HCT116 (cell line): ENCODE measurements around the gene CPLANE2.

Experiments used
- EGR1 ChIP-seq: IDR thresholded peaks from 2 replicates; pipeline ENCODE4 v1.6.1; 2012; ENCODE audit warnings: low read depth
- ELF1 ChIP-seq: IDR thresholded peaks from 2 replicates; pipeline ENCODE4 v1.6.1; 2012; ENCODE audit warnings: low read depth, borderline replicate concordance
- EZH2 ChIP-seq: fragments of 200-600 bp; sonication (generic); IDR thresholded peaks from 2 replicates; pipeline ENCODE4 v1.6.1; 2017; ENCODE audit warnings: antibody characterized with exemption, mixed run types
- FOSL1 ChIP-seq: IDR thresholded peaks from 2 replicates; pipeline ENCODE4 v1.6.1; 2012; ENCODE audit warnings: low read depth
- JUND ChIP-seq: IDR thresholded peaks from 2 replicates; pipeline ENCODE4 v1.6.1; 2012
- POLR2A ChIP-seq: IDR thresholded peaks from 2 replicates; pipeline ENCODE4 v1.7.0; 2011; ENCODE audit warnings: borderline replicate concordance; ENCODE audit not compliant: insufficient read depth, insufficient read length; ENCODE audit errors: extremely low read depth
- POLR2AphosphoS5 ChIP-seq: IDR thresholded peaks from 2 replicates; pipeline ENCODE4 v1.6.1; 2011; ENCODE audit warnings: mild to moderate bottlenecking, low read depth, low read length, moderate library complexity
- SP1 ChIP-seq: IDR thresholded peaks from 2 replicates; pipeline ENCODE4 v1.6.1; 2012; ENCODE audit warnings: low read depth
- TCF7L2 ChIP-seq: IDR thresholded peaks from 2 replicates; pipeline ENCODE4 v1.7.0; 2011; ENCODE audit warnings: borderline replicate concordance, inconsistent platforms; ENCODE audit not compliant: insufficient read depth, insufficient read length; ENCODE audit errors: extremely low read depth
- YY1 ChIP-seq: IDR thresholded peaks from 2 replicates; pipeline ENCODE4 v1.6.1; 2011; ENCODE audit warnings: low read length, low read depth, moderate library complexity, mild to moderate bottlenecking; ENCODE audit not compliant: insufficient replicate concordance; ENCODE audit errors: extremely low read depth
- ZNF274 ChIP-seq: fragments of 200-500 bp; sonication (Bioruptor generic); IDR thresholded peaks from 2 replicates; pipeline ENCODE4 v1.6.1; 2014; ENCODE audit warnings: mild to moderate bottlenecking, low read depth, low read length, inconsistent platforms
- TF ChIP-seq, protein P1 (sequence below), 3 experiments: fragments of 200-600 bp in 1 of 3; sonication (generic) in 1 of 3; IDR thresholded peaks in 2 of 3; conservative IDR thresholded peaks in 1 of 3; 2 replicates each; pipeline ENCODE4 v1.5.1; 2012 to 2017; ENCODE audit warnings: low read depth in 2 of 3, low read length in 2 of 3, antibody characterized with exemption in 1 of 3, borderline replicate concordance in 1 of 3, control low read depth in 1 of 3, mild to moderate bottlenecking in 1 of 3, mixed read lengths in 1 of 3, mixed run types in 1 of 3, moderate library complexity in 1 of 3; ENCODE audit not compliant: insufficient read depth in 1 of 3
- TF ChIP-seq, protein P2 (sequence below): IDR thresholded peaks from 2 replicates; pipeline ENCODE4 v1.6.1; 2012; ENCODE audit warnings: low read depth

DNA sequence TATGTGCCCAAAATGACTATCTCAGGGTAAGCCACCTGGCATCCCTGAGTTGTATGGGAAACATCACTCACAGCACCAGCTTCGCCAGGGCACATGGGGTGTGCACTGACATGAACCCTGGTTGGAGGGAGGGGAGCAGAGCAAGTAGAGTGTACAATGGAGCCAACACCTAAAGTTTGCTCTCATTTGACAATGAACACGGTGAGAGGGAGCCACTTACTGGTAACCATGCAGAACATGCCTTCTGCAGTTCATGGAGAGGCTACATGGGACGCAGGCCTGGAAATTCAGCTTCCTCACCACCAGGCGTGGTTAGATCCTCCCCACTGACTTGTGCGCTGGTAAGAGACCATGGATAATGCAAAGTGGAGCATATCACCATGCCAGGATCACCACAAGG lies 10.0 kb upstream of the CPLANE2 start:
- no peak for TF ChIP-seq SP1
- no peak for TF ChIP-seq EZH2
- TF ChIP-seq, protein P1, sequence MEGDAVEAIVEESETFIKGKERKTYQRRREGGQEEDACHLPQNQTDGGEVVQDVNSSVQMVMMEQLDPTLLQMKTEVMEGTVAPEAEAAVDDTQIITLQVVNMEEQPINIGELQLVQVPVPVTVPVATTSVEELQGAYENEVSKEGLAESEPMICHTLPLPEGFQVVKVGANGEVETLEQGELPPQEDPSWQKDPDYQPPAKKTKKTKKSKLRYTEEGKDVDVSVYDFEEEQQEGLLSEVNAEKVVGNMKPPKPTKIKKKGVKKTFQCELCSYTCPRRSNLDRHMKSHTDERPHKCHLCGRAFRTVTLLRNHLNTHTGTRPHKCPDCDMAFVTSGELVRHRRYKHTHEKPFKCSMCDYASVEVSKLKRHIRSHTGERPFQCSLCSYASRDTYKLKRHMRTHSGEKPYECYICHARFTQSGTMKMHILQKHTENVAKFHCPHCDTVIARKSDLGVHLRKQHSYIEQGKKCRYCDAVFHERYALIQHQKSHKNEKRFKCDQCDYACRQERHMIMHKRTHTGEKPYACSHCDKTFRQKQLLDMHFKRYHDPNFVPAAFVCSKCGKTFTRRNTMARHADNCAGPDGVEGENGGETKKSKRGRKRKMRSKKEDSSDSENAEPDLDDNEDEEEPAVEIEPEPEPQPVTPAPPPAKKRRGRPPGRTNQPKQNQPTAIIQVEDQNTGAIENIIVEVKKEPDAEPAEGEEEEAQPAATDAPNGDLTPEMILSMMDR (IDR thresholded peaks at IDR 0.05 in 2 of 3, conservative IDR thresholded peaks at IDR 0.05 in 1 of 3; ENCODE audit: borderline replicate concordance in 1 of 3, insufficient read depth in 1 of 3, low read depth in 2 of 3, low read length in 2 of 3), result no peak
- TF ChIP-seq, protein P2, sequence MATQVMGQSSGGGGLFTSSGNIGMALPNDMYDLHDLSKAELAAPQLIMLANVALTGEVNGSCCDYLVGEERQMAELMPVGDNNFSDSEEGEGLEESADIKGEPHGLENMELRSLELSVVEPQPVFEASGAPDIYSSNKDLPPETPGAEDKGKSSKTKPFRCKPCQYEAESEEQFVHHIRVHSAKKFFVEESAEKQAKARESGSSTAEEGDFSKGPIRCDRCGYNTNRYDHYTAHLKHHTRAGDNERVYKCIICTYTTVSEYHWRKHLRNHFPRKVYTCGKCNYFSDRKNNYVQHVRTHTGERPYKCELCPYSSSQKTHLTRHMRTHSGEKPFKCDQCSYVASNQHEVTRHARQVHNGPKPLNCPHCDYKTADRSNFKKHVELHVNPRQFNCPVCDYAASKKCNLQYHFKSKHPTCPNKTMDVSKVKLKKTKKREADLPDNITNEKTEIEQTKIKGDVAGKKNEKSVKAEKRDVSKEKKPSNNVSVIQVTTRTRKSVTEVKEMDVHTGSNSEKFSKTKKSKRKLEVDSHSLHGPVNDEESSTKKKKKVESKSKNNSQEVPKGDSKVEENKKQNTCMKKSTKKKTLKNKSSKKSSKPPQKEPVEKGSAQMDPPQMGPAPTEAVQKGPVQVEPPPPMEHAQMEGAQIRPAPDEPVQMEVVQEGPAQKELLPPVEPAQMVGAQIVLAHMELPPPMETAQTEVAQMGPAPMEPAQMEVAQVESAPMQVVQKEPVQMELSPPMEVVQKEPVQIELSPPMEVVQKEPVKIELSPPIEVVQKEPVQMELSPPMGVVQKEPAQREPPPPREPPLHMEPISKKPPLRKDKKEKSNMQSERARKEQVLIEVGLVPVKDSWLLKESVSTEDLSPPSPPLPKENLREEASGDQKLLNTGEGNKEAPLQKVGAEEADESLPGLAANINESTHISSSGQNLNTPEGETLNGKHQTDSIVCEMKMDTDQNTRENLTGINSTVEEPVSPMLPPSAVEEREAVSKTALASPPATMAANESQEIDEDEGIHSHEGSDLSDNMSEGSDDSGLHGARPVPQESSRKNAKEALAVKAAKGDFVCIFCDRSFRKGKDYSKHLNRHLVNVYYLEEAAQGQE, result no peak
- no peak for TF ChIP-seq ELF1
- no peak for TF ChIP-seq YY1
- no peak for TF ChIP-seq FOSL1
- TF ChIP-seq JUND, result no peak
- no peak for TF ChIP-seq ZNF274
- TF ChIP-seq POLR2A, result no peak
- no peak for TF ChIP-seq TCF7L2
- TF ChIP-seq EGR1, result no peak
- TF ChIP-seq POLR2AphosphoS5, result no peak
